Stomach (tissue), 4 donors: ENCODE data around the gene ATP2A3.

Source experiments
- CTCF ChIP-seq, 7 experiments: fragments of 450-650 bp in 4 of 7; fragments of 200-600 bp in 3 of 7; sonication (generic) in 3 of 7; IDR thresholded peaks; one replicate each; pipeline ENCODE4 v1.5.1; 2016 to 2019; ENCODE audit warnings: antibody characterized with exemption in 7 of 7, control low read depth in 2 of 7, mild to moderate bottlenecking in 1 of 7
- POLR2AphosphoS5 ChIP-seq, 3 donors: sonication (generic); formaldehyde crosslinking; IDR thresholded peaks; one replicate each; pipeline ENCODE4 v1.6.1; 2016; ENCODE audit warnings: antibody characterized with exemption in 3 of 3

- TF ChIP-seq CTCF (IDR thresholded peaks at IDR 0.05) (no peak), POLR2AphosphoS5 (IDR thresholded peaks at IDR 0.05) (no peak)
Observed at GRCh38 chr17:3968015-3968414, 3.8 kb upstream of the ATP2A3 start.
